Fibroblast of skin of scalp (primary cell): Measurements from ENCODE around the gene PLA2G4E.

ENCODE experiments used
- DNase-seq: peaks from one replicate; pipeline ENCODE4 v3.0.0-alpha.2; 2013

PLA2G4E gene

DNA sequence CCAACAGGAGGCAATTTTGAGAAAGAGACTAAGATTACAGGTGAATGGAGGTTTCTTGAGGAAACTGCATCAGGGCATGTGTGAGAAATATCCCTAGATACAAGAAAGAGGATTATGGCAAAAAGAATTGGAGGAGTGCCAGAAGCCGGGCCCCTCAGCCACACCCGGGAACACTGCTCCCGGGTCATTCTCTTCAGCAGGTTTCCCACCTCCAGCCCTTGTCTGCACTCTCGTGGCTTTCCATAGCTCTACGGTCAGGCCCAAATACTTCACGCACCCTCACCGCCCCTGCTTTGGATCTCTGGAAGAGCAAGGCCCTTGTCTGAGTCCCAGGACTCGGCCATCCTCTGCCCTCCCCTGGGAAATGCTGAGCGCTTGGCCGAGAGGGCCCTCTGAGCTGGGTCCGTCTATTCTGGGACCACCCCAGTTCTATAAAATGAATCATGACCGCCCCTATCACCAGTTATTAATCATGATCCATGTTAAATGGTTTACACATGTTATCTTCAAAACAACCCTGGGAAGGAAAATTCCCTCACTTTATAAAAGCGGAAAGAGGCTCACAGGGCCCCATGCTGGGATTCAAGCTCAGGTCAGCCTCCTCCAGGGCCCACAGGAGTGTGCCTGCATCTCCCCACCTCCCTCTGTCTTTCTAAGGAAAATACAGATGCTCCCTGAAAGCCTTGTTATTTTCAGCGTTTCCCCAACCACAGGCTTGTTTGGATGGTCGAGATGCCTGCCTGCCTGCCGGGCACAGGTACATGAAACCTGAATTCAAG lies 88.1 kb downstream of the PLA2G4E start:
- no peak for DNase-seq

DNA sequence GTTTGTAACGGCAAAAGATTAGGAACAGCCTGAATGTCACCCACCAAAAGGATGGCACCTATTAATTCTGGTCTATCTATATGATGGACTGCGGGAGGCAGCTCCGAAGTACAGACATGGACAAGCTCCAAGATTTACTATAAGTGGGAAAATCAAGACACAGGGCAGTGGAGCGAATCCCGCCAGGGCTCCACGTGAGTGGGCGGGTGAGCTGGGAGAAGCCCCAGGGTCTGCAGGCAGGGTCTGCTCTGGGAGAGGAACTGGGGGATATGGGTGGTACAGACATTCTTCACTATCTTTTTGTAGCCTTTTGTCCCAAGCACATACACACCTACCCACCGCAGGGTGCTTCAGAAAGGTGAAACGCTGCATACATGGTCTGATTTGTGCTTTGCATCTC lies 88.7 kb downstream of the PLA2G4E start:
- DNase-seq = no peak
